GM20431 (cell line): ENCODE data around the gene FAM204A.

ENCODE experiments used
- in situ Hi-C: fragments of 300-500 bp; cut with MseI, MboI; formaldehyde crosslinking; loops from one replicate; pipeline ENCODE4 v1.15.0; 2020; ENCODE audit warnings: low sequenced_read_pairs; ENCODE audit not compliant: unreplicated experiment

FAM204A gene

DNA sequence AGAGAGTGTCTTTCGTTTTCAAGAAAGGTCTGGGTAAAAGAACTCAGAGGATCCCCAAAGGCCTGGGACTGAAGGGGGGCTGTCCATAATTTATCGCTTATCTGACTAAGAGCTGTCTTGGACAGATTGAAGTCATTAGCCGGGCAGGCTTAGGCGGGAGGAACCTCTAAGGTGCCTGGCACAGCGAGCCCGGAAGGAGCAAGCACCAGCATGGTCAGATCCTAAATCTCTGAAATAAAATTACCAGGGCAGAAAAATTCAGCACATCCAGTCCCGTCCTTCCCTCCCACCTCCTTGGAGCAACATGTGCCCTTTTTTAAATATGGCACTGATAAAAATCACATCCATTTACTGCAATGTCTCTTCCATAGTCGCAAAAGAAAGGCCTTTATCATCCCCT is 86.8 kb downstream of the FAM204A start:
- in situ Hi-C loops = no loop called here

DNA sequence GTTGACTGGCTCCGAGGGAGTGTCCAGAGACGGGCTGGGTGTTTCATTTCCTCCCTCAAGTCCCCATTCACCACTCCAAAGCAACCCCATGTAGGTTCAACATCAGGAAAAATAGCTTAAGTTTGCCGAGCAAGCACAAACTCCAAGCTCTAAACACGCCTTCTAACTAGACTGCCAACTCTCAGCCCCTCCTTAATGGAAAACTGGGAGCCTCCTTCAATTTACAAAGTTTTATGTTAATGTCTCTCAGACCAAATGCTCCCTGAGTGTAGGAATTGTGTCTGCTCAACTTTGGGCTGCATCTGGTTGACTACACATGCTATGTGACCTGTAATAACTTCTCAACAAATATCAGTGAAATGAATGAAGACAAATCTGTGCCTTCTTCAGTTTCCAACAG is 87.5 kb downstream of the FAM204A start:
- in situ Hi-C loops = no loop called here

DNA sequence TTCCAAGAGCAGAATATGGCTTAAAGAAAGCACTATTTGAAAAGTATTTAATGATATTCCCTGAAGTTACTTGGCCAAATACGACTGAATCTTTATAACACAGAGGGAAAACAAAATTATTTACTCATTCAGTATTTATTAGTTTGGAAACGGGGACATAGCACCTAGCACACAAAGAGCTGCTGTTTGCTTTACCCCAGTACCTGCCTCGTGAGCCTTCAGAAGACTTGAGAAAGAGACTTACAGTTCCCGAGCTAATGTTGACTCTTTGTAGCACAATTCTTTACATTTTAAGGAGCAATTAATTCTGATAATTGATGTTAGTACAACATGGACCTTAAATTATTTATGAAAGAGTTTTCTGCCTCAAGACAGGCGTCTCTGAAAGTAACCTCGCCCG is 88.7 kb downstream of the FAM204A start:
- in situ Hi-C loops = no loop called here

DNA sequence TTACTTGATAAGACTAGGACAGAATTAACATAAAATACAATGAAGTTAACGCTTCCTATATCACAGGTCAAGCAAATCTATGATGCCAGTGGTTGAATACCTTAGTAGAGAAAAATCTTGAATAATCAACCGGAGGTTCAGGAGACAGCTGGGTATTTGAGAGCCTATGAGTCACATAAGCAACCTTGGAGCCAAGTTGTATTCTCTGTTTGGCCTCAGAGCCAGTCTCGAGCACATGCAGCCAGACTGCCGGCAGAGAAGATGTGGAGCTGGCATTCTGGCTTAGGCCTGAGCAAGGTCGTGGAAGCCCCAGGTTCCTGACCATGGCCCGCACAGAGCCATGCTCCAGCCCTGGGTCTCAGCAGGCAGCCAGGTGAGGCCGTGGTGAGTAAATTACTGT is 90.3 kb downstream of the FAM204A start:
- in situ Hi-C loops = no loop called here

DNA sequence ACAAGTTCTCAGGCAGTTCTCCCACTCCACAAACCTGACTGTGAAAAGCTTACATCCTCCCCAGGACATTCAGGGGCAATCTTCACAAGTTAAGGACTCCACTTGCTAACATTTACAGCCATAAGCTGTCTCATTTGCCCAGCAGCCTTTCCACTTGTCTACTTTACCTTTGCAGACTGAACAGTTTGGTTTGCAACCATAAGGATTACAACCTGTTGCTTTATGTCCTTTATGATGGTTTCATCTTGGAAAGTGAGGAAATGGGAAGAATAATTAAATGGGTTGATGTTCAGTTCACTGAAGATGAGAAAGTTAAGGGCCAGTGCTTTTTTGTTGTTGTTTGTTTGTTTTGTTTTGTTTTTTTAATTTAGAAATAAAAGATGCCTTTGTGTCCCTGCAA is 92.4 kb downstream of the FAM204A start:
- in situ Hi-C loops = loop anchor here (25.0 kb wide), 3 partner anchors 512 to 1037 kb away; no protein-coding TSS in a partner anchor
